H1 (cell line): ENCODE results near the gene CCDC51. TPM values are rescaled to one million over a fixed set of nuclear protein-coding genes. Genes with fewer than 3 reads are reported as not detected.

Experiments
- CTCF ChIA-PET: fragments of 300-600 bp; sonication (Branson Sonifier 250); formaldehyde crosslinking; loops from one replicate; lab custom pipeline; 2021; ENCODE audit not compliant: partially characterized antibody; lab: Charles Lee
- POLR2A ChIA-PET: fragments of 300-600 bp; sonication (Branson Sonifier 250); formaldehyde crosslinking; loops from one replicate; lab custom pipeline; 2021; ENCODE audit warnings: inconsistent platforms; ENCODE audit not compliant: partially characterized antibody; lab: Charles Lee
- DNase-seq, 2 experiments: peaks; one replicate each; pipeline versions ENCODE4 v3.0.0 to v3.0.0-alpha.2; 2010 to 2022; ENCODE audit warnings: low spot score in 2 of 2, low read depth in 1 of 2, mixed read lengths in 1 of 2
- FAIRE-seq: peaks from 2 replicates; lab custom pipeline; 2011; peaks lifted over from hg19 to GRCh38; lab: Jason Lieb, UNC
- H2AFZ ChIP-seq: 2 replicates; pipeline ENCODE4 v1.8.1; 2012; ENCODE audit warnings: low read length, inconsistent platforms
- H2AK5ac ChIP-seq: 2 replicates; pipeline ENCODE4 v1.6.1; 2013; ENCODE audit warnings: low read depth, low read length
- H2BK120ac ChIP-seq: replicated peaks from 2 replicates; pipeline ENCODE3; 2013; ENCODE audit warnings: low read depth, low read length, inconsistent platforms
- H2BK12ac ChIP-seq: 2 replicates; pipeline ENCODE4 v1.6.1; 2013; ENCODE audit warnings: low read depth, low read length
- H2BK15ac ChIP-seq: 2 replicates; pipeline ENCODE4 v1.6.1; 2013; ENCODE audit warnings: low read length
- H2BK20ac ChIP-seq: 2 replicates; pipeline ENCODE4 v1.6.1; 2013; ENCODE audit warnings: low read length
- H2BK5ac ChIP-seq: 2 replicates; pipeline ENCODE4 v1.6.1; 2013; ENCODE audit warnings: low read depth, low read length
- H3K14ac ChIP-seq: 2 replicates; pipeline ENCODE4 v1.6.1; 2013; ENCODE audit warnings: inconsistent platforms; ENCODE audit not compliant: insufficient read length
- H3K18ac ChIP-seq: 2 replicates; pipeline ENCODE4 v1.6.1; 2013; ENCODE audit warnings: low read length; ENCODE audit errors: extremely low read depth
- H3K23ac ChIP-seq: 2 replicates; pipeline ENCODE4 v1.6.1; 2013; ENCODE audit warnings: inconsistent platforms; ENCODE audit not compliant: insufficient read length
- H3K23me2 ChIP-seq: 2 replicates; pipeline ENCODE4 v1.6.1; 2013; ENCODE audit warnings: low read depth, low read length
- H3K27ac ChIP-seq: 2 replicates; pipeline ENCODE4 v1.6.1; 2011; ENCODE audit warnings: low read depth, low read length, inconsistent platforms
- H3K27me3 ChIP-seq, 4 experiments: replicated peaks in 1 of 4; 1 replicate in 1 of 4; 2 replicates in 3 of 4; pipeline versions ENCODE4 v1.6.1 to v1.8.1; 2011 to 2013; ENCODE audit warnings: low read length in 3 of 4, mild to moderate bottlenecking in 3 of 4, inconsistent platforms in 2 of 4, mixed read lengths in 2 of 4, moderate library complexity in 1 of 4; ENCODE audit not compliant: control insufficient read depth in 3 of 4, insufficient read depth in 3 of 4; ENCODE audit errors: extremely low read depth in 1 of 4
- H3K36me3 ChIP-seq, 4 experiments: 2 replicates each; pipeline versions ENCODE4 v1.6.1 to v1.8.1; 2011 to 2013; ENCODE audit warnings: mild to moderate bottlenecking in 4 of 4, low read length in 3 of 4, moderate library complexity in 2 of 4, control low read depth in 1 of 4, inconsistent platforms in 1 of 4; ENCODE audit not compliant: insufficient read depth in 4 of 4, control insufficient read depth in 2 of 4
- H3K4ac ChIP-seq: replicated peaks from 2 replicates; pipeline ENCODE3; 2013; ENCODE audit warnings: low read length, low read depth, mixed read lengths, inconsistent platforms; ENCODE audit not compliant: insufficient read length
- H3K4me1 ChIP-seq, 4 experiments: replicated peaks in 1 of 4; 1 replicate in 1 of 4; 2 replicates in 3 of 4; pipeline versions ENCODE4 v1.6.1 to v1.8.1; 2011 to 2013; ENCODE audit warnings: low read length in 3 of 4, inconsistent platforms in 2 of 4, mixed read lengths in 1 of 4; ENCODE audit not compliant: insufficient read depth in 4 of 4, control insufficient read depth in 3 of 4
- H3K4me2 ChIP-seq, 2 experiments: 2 replicates each; pipeline versions ENCODE4 v1.6.1 to v1.8.1; 2011 to 2013; ENCODE audit warnings: low read depth in 2 of 2, low read length in 2 of 2, control low read depth in 1 of 2, inconsistent platforms in 1 of 2, mild to moderate bottlenecking in 1 of 2; ENCODE audit not compliant: insufficient read depth in 1 of 2
- H3K4me3 ChIP-seq, 4 experiments: fragments of 200-600, 300-600 bp in 1 of 4; sonication (generic), shearing (Covaris generic), sonication (Bioruptor Twin) in 1 of 4; 2 replicates each; pipeline versions ENCODE4 v1.5.1 to v1.8.1; 2011 to 2016; ENCODE audit warnings: low read length in 4 of 4, low read depth in 3 of 4, control low read depth in 2 of 4, inconsistent platforms in 2 of 4, mild to moderate bottlenecking in 2 of 4, mixed read lengths in 1 of 4, moderate library complexity in 1 of 4; ENCODE audit not compliant: insufficient read depth in 2 of 4; ENCODE audit errors: extremely low read depth in 1 of 4
- H3K56ac ChIP-seq: replicated peaks from 2 replicates; pipeline ENCODE3; 2013; ENCODE audit warnings: low read depth, mild to moderate bottlenecking, mixed read lengths, low read length, inconsistent platforms; ENCODE audit not compliant: insufficient read length
- H3K79me1 ChIP-seq: 2 replicates; pipeline ENCODE4 v1.6.1; 2013; ENCODE audit warnings: low read depth, low read length, control low read depth
- H3K79me2 ChIP-seq, 2 experiments: 2 replicates each; pipeline versions ENCODE4 v1.6.1 to v1.8.1; 2012 to 2013; ENCODE audit warnings: low read length in 2 of 2, mild to moderate bottlenecking in 2 of 2, inconsistent platforms in 1 of 2; ENCODE audit not compliant: insufficient read depth in 2 of 2, control insufficient read depth in 1 of 2
- H3K9ac ChIP-seq, 4 experiments: replicated peaks in 1 of 4; 1 replicate in 1 of 4; 2 replicates in 3 of 4; pipeline versions ENCODE4 v1.6.1 to v1.8.1; 2011 to 2013; ENCODE audit warnings: low read depth in 3 of 4, low read length in 3 of 4, control low read depth in 2 of 4, mild to moderate bottlenecking in 2 of 4, moderate library complexity in 2 of 4, inconsistent platforms in 1 of 4; ENCODE audit errors: extremely low read depth in 1 of 4
- H3K9me3 ChIP-seq, 2 experiments: 2 replicates each; pipeline versions ENCODE4 v1.6.1 to v1.8.1; 2012 to 2013; ENCODE audit warnings: mild to moderate bottlenecking in 2 of 2, moderate library complexity in 2 of 2, control low read depth in 1 of 2, inconsistent platforms in 1 of 2, low read depth in 1 of 2, low read length in 1 of 2, mixed read lengths in 1 of 2; ENCODE audit not compliant: insufficient read depth in 2 of 2
- H4K20me1 ChIP-seq, 2 experiments: replicated peaks in 1 of 2; 2 replicates each; pipeline versions ENCODE3 to v1.8.1; 2011 to 2013; ENCODE audit warnings: inconsistent platforms in 2 of 2, low read length in 2 of 2, mild to moderate bottlenecking in 1 of 2; ENCODE audit not compliant: insufficient read depth in 2 of 2, control insufficient read depth in 1 of 2
- H4K5ac ChIP-seq: 2 replicates; pipeline ENCODE4 v1.6.1; 2013; ENCODE audit warnings: low read length, low read depth, mixed read lengths, inconsistent platforms; ENCODE audit not compliant: insufficient read length
- H4K8ac ChIP-seq: 2 replicates; pipeline ENCODE4 v1.8.0; 2013; ENCODE audit warnings: mild to moderate bottlenecking, moderate library complexity, low read length, inconsistent platforms; ENCODE audit not compliant: insufficient read depth; ENCODE audit errors: extremely low read depth
- H4K91ac ChIP-seq: replicated peaks from 2 replicates; pipeline ENCODE3; 2013; ENCODE audit warnings: low read length, mixed read lengths, inconsistent platforms; ENCODE audit not compliant: insufficient read length
- ASH2L ChIP-seq: fragments of 200-600, 300-600 bp; sonication (generic); IDR thresholded peaks from one replicate; pipeline ENCODE4 v1.7.1; 2017; ENCODE audit warnings: low read length
- CEBPB ChIP-seq: IDR thresholded peaks from 2 replicates; pipeline ENCODE4 v1.6.1; 2012; ENCODE audit warnings: low read depth, low read length
- CTCF ChIP-seq, 3 experiments: IDR thresholded peaks; 1 replicate in 2 of 3; 2 replicates in 1 of 3; pipeline versions ENCODE4 v1.5.1 to v1.6.1; 2011; ENCODE audit warnings: low read length in 3 of 3, mild to moderate bottlenecking in 3 of 3, inconsistent platforms in 2 of 3, low read depth in 1 of 3, moderate library complexity in 1 of 3; ENCODE audit not compliant: insufficient read depth in 1 of 3; ENCODE audit errors: control extremely low read depth in 1 of 3
- E2F6 ChIP-seq: IDR thresholded peaks from 2 replicates; pipeline ENCODE4 v1.6.1; 2012; ENCODE audit warnings: inconsistent platforms
- EGR1 ChIP-seq: IDR thresholded peaks from 2 replicates; pipeline ENCODE4 v1.6.1; 2011; ENCODE audit warnings: low read depth, low read length, borderline replicate concordance
- JUN ChIP-seq: IDR thresholded peaks from 2 replicates; pipeline ENCODE4 v1.6.1; 2011; ENCODE audit warnings: low read depth, mild to moderate bottlenecking, improper control_type of control experiment, low read length
- KDM1A ChIP-seq: fragments of 200-600, 300-600 bp; sonication (generic); IDR thresholded peaks from 2 replicates; pipeline ENCODE4 v1.7.1; 2016; ENCODE audit warnings: mild to moderate bottlenecking, low read length, borderline replicate concordance
- MAFK ChIP-seq: IDR thresholded peaks from 2 replicates; pipeline ENCODE4 v1.6.1; 2012; ENCODE audit warnings: low read depth, mild to moderate bottlenecking, improper control_type of control experiment, low read length
- PHF8 ChIP-seq: fragments of 200-600 bp; sonication (generic); conservative IDR thresholded peaks from 2 replicates; pipeline ENCODE4 v1.7.1; 2012; ENCODE audit warnings: low read depth, mild to moderate bottlenecking, inconsistent platforms, low read length, moderate library complexity
- RBBP5 ChIP-seq: IDR thresholded peaks from 2 replicates; pipeline ENCODE4 v1.7.1; 2012; ENCODE audit warnings: low read depth, mild to moderate bottlenecking, inconsistent platforms, low read length, moderate library complexity, borderline replicate concordance
- TBP ChIP-seq: IDR thresholded peaks from 2 replicates; pipeline ENCODE4 v1.6.1; 2011; ENCODE audit warnings: low read depth, low read length, improper control_type of control experiment
- WGBS, 2 experiments: shearing (Covaris generic) in 1 of 2; methylation state at CpG; one replicate each; pipeline versions ENCODE4 v1.1.6 to v1.1.7; 2013 to 2015; ENCODE audit warnings: low lambda C conversion rate in 2 of 2, mixed read lengths in 2 of 2, inconsistent platforms in 1 of 2, low coverage in 1 of 2, missing lambda C conversion rate in 1 of 2; ENCODE audit not compliant: insufficient replicate concordance in 2 of 2, insufficient coverage in 1 of 2, insufficient read length in 1 of 2; ENCODE audit errors: extremely low coverage in 1 of 2, missing lambda C conversion rate in 1 of 2; 5-methylcytosine and 5-hydroxymethylcytosine counted together
- polyA plus RNA-seq, 7 experiments: library from polyadenylated mRNA; depleted of rRNA in 3 of 7; stranded (reverse) in 5 of 7; unstranded in 2 of 7; fragments of >200 nt in 5 of 7; fragments of 200-250 nt in 2 of 7; gene quantifications; 1 replicate in 5 of 7; 2 replicates in 1 of 7; 4 replicates in 1 of 7; pipeline versions ENCODE4 v1.2.1 to v1.2.3, GENCODE V29; 2011 to 2013; ENCODE audit warnings: missing spikeins in 2 of 7, mixed read lengths in 2 of 7
- total RNA-seq: library from RNA; stranded (reverse); fragmentation: NEBNext Ultra II Directional; extraction: Animal tissue kit (Norgen Biotek cat#: 25700); gene quantifications from 2 replicates; pipeline ENCODE4 v1.2.1, GENCODE V29; 2021

Gene CCDC51
- total and polyA plus RNA-seq, 2 of the 8 experiments (the other 6 are each of a cell fraction or from before 2014, with no cell fraction given), result 21.3 to 21.4 TPM

- Histone ChIP-seq H3K4me2 (no peak overlapping the region), H2AK5ac (no peak overlapping the region), H3K36me3 (peaks cover 5 to 32% (median 17%) of the 10 kb centered on the region in 4 experiments; a peak in 6 of 8 replicates), H2BK20ac (no peak overlapping the region), H3K18ac (no peak overlapping the region), H3K9me3 (no peaks in the 10 kb centered on the region), H2BK120ac (no peak overlapping the region), H3K4me1 (peaks cover 0 to 8% (median 3%) of the 10 kb centered on the region in 4 experiments; a peak in 5 of 7 replicates), H2AFZ (no peak overlapping the region), H3K27me3 (no peaks in the 10 kb centered on the region), H4K8ac (no peak overlapping the region), H4K20me1 (peaks cover 0 to 8% of the 10 kb centered on the region in 2 experiments), H4K91ac (no peak overlapping the region), H3K79me1 (peaks cover 8% of the 10 kb centered on the region), H3K79me2 (peaks cover 5 to 41% of the 10 kb centered on the region in 2 experiments; a peak in 3 of 4 replicates), H3K14ac (no peak overlapping the region), H4K5ac (no peak overlapping the region), H2BK12ac (no peak overlapping the region), H2BK5ac (no peak overlapping the region), H3K4me3 (no peak overlapping the region), H3K23me2 (peaks cover 3% of the 10 kb centered on the region; the same call in 1 of the 2 replicates), H3K56ac (no peak overlapping the region), H3K9ac (no peak overlapping the region), H2BK15ac (no peak overlapping the region), H3K27ac (no peak overlapping the region), H3K4ac (no peak overlapping the region), H3K23ac (no peak overlapping the region)
- POLR2A ChIA-PET, result interaction anchor here (0.9 to 31.5 kb wide), 6 partner anchors 8 to 250 kb away, joined by 3 to 650 read pairs (median 18); partner anchors contain the start of genes CDC25A and PLXNB1
- CTCF ChIA-PET, result interaction anchor here (2.3 to 7.7 kb wide), 7 partner anchors 19 to 162 kb away, joined by 11 to 220 read pairs (median 47); no protein-coding TSS in a partner anchor
- DNase-seq (no peak), FAIRE-seq (no peak)
- 86% methylated on average over 4 of the region's 4 CpGs; no CpG with 5 or more reads in 1 of the 2 experiments for WGBS, 2 experiments
- no peak for TF ChIP-seq PHF8
- TF ChIP-seq JUN, result no peak
- no peak for TF ChIP-seq ASH2L
- TF ChIP-seq E2F6, result no peak
- no peak for TF ChIP-seq MAFK
- no peak for TF ChIP-seq CTCF (IDR thresholded peaks at IDR 0.05; ENCODE audit: control extremely low read depth in 1 of 3, insufficient read depth in 1 of 3, low read depth in 1 of 3, low read length in 3 of 3)
- TF ChIP-seq TBP, result no peak
- TF ChIP-seq RBBP5, result no peak
- TF ChIP-seq KDM1A, result no peak
- no peak for TF ChIP-seq CEBPB
- TF ChIP-seq EGR1, result no peak
Observed at GRCh38 chr3:48437812-48438211, 2.1 kb downstream of the CCDC51 start.
